ENCODE results near the gene SFXN5. TPM values are rescaled to one million over a fixed set of nuclear protein-coding genes. Genes with fewer than 3 reads are reported as not detected.

SFXN5 gene
- total and polyA plus RNA-seq, 2 of the 4 experiments (the other 2 are of a cell fraction): 8.6 to 17.0 TPM

DNA sequence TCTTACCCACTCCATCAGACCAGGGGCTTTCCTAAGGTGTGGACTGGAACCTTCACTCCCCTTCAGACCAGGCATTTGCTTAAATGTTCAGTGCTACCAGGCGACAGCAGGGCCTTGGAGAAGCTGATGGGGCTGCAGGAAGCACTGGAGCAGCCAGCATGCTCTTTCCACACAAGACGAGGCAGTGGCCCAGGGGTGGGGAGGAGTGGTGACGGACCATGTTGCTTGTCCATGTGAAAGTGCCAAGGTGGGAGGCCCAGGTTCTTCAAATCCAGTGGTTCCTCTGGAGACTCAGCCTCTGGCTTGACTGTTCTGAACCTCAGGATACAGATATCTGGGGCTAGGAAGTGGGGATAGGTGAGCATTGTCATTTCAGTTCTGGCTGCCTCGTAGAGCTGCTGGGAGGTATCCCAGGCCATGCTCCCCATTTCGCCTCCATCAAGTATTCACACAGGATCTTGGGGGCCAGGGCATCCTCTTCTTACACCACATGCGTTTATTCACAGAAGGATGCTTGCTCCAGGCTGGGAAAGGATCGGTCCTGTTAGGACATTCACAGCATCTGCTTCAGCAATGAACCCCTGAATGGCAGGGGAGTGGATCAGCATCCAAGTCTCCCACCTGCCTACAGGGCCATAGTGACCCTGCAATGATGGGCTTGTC lies 62.2 kb downstream of the SFXN5 start:
- CTCF ChIA-PET: no interaction called here
- Histone ChIP-seq H3K18ac (ENCODE audit: low read depth, low read length) (no peak overlapping the region), H3K79me1 (ENCODE audit: low read depth in 1 of 2, low read length in 2 of 2) (0 out of 4 replicates have a peak, but pooled peaks cover 0 to 3% of the 10 kb centered on the region in 2 experiments), H3K9ac (ENCODE audit: low read depth, low read length) (no peak overlapping the region), H3K4me2 (ENCODE audit: low read depth, low read length) (no peak overlapping the region), H4K20me1 (ENCODE audit: insufficient read depth, low read length) (peaks cover 3% of the 10 kb centered on the region; the same call in 1 of the 2 replicates), H2BK5ac (ENCODE audit: low read depth, low read length, poor library complexity, severe bottlenecking) (no peak overlapping the region), H3K23ac (ENCODE audit: low read depth, low read length) (no peak overlapping the region), H3K27me3 (ENCODE audit: control insufficient read depth, insufficient read depth, low read length) (no peaks in the 10 kb centered on the region), H3K27ac (ENCODE audit: insufficient read depth, low read length) (no peak overlapping the region), H2BK120ac (ENCODE audit: low read depth, low read length) (no peak overlapping the region), H3K36me3 (ENCODE audit: control insufficient read depth, insufficient read depth, low read length) (peaks cover 6% of the 10 kb centered on the region; the same call in 1 of the 2 replicates), H3K9me3 (ENCODE audit: control insufficient read depth, insufficient read depth, low read length) (no peaks in the 10 kb centered on the region), H2AFZ (replicated peaks; ENCODE audit: low read length, poor library complexity) (no peak overlapping the region), H2AK5ac (ENCODE audit: low read depth, low read length) (no peak overlapping the region), H2BK15ac (ENCODE audit: low read depth, low read length) (no peak overlapping the region), H4K5ac (ENCODE audit: low read depth, low read length) (no peak overlapping the region), H3K4ac (ENCODE audit: low read depth, low read length) (no peak overlapping the region), H2AK9ac (replicated peaks; ENCODE audit: low read depth, low read length, poor library complexity) (no peak overlapping the region), H3K14ac (replicated peaks; ENCODE audit: low read depth, low read length) (no peak overlapping the region), H4K8ac (ENCODE audit: low read depth in 2 of 2, low read length in 2 of 2) (no peak overlapping the region), H4K91ac (ENCODE audit: insufficient read depth, low read depth, low read length) (no peak overlapping the region), H3K56ac (ENCODE audit: extremely low read depth, insufficient read depth, low read length) (no peak overlapping the region), H3K4me1 (ENCODE audit: control insufficient read depth, insufficient read depth, low read length) (no peaks in the 10 kb centered on the region), H3K9me1 (ENCODE audit: insufficient read depth, low read length) (0 out of 2 replicates have a peak, but pooled peaks cover 5% of the 10 kb centered on the region), H2BK20ac (ENCODE audit: low read depth, low read length) (no peak overlapping the region), H3K4me3 (ENCODE audit: insufficient read depth, low read depth, low read length) (no peak overlapping the region)
- in situ Hi-C loops (cut with MboI; ENCODE audit: low sequenced_read_pairs): no loop called here
- no peak for DNase-seq
- POLR2A ChIA-PET (ENCODE audit: unreplicated experiment): no interaction called here
- TF ChIP-seq CHD1 (IDR thresholded peaks at IDR 0.05; ENCODE audit: low read depth, low read length) (no peak), MXI1 (IDR thresholded peaks at IDR 0.05; ENCODE audit: borderline replicate concordance, low read depth, low read length) (no peak), NFE2L2 (IDR thresholded peaks at IDR 0.05; ENCODE audit: low read depth, low read length) (no peak)
- TF ChIP-seq, protein P1, sequence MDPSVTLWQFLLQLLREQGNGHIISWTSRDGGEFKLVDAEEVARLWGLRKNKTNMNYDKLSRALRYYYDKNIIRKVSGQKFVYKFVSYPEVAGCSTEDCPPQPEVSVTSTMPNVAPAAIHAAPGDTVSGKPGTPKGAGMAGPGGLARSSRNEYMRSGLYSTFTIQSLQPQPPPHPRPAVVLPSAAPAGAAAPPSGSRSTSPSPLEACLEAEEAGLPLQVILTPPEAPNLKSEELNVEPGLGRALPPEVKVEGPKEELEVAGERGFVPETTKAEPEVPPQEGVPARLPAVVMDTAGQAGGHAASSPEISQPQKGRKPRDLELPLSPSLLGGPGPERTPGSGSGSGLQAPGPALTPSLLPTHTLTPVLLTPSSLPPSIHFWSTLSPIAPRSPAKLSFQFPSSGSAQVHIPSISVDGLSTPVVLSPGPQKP (IDR thresholded peaks at IDR 0.05; ENCODE audit: borderline replicate concordance, low read depth, low read length): no peak
- WGBS, 2 experiments (ENCODE audit: extremely low coverage in 2 of 2, insufficient read length in 1 of 2): 92% methylated on average over 5 of the region's 7 CpGs; no CpG with 5 or more reads in 1 of the 2 experiments
- dilution Hi-C loops (cut with HindIII; ENCODE audit: low sequenced_read_pairs, unreplicated experiment): no loop called here
- intact Hi-C loops (cut with micrococcal nuclease): no loop called here
- no peak for ATAC-seq (ENCODE audit: low read depth)
- no TSS peak for BruUV-seq (replicated peaks)

Measured in IMR-90 (cell line).